OCI-LY1 (cell line): ENCODE data around the gene FGF2.
"Not testable (repeated sequence)": the region's sequence is repeated elsewhere in the genome, so short reads cannot be mapped to it uniquely, and the experiment has no call there.

Source experiments
- CTCF ChIP-seq: fragments of 200-600 bp; sonication (generic), shearing (Covaris generic); IDR thresholded peaks from 2 replicates; pipeline ENCODE4 v1.5.1; 2017; ENCODE audit warnings: mild to moderate bottlenecking, antibody characterized with exemption, low read length, moderate library complexity, mixed read lengths
- EZH2 ChIP-seq: fragments of 200-600 bp; sonication (generic), shearing (Covaris generic); IDR thresholded peaks from 2 replicates; pipeline ENCODE4 v1.8.0; 2017; ENCODE audit warnings: borderline replicate concordance, mixed run types, mild to moderate bottlenecking, antibody characterized with exemption, low read length, moderate library complexity, mixed read lengths

- TF ChIP-seq CTCF, EZH2: not testable (repeated sequence)
These were observed 23.2 kb downstream of the FGF2 start for GRCh38 chr4:122849789-122850188.
